H1 (cell line): ENCODE results near the gene GLDC. TPM values are rescaled to one million over a fixed set of nuclear protein-coding genes. Genes with fewer than 3 reads are reported as not detected.

Experiments used
- CTCF ChIA-PET: fragments of 300-600 bp; sonication (Branson Sonifier 250); formaldehyde crosslinking; loops from one replicate; lab custom pipeline; 2021; ENCODE audit not compliant: partially characterized antibody; lab: Charles Lee
- POLR2A ChIA-PET: fragments of 300-600 bp; sonication (Branson Sonifier 250); formaldehyde crosslinking; loops from one replicate; lab custom pipeline; 2021; ENCODE audit warnings: inconsistent platforms; ENCODE audit not compliant: partially characterized antibody; lab: Charles Lee
- DNase-seq, 2 experiments: peaks; one replicate each; pipeline versions ENCODE4 v3.0.0 to v3.0.0-alpha.2; 2010 to 2022; ENCODE audit warnings: low spot score in 2 of 2, low read depth in 1 of 2, mixed read lengths in 1 of 2
- FAIRE-seq: peaks from 2 replicates; lab custom pipeline; 2011; peaks lifted over from hg19 to GRCh38; lab: Jason Lieb, UNC
- H2AFZ ChIP-seq: 2 replicates; pipeline ENCODE4 v1.8.1; 2012; ENCODE audit warnings: low read length, inconsistent platforms
- H2AK5ac ChIP-seq: 2 replicates; pipeline ENCODE4 v1.6.1; 2013; ENCODE audit warnings: low read depth, low read length
- H2BK120ac ChIP-seq: replicated peaks from 2 replicates; pipeline ENCODE3; 2013; ENCODE audit warnings: low read depth, low read length, inconsistent platforms
- H2BK12ac ChIP-seq: 2 replicates; pipeline ENCODE4 v1.6.1; 2013; ENCODE audit warnings: low read depth, low read length
- H2BK15ac ChIP-seq: 2 replicates; pipeline ENCODE4 v1.6.1; 2013; ENCODE audit warnings: low read length
- H2BK20ac ChIP-seq: 2 replicates; pipeline ENCODE4 v1.6.1; 2013; ENCODE audit warnings: low read length
- H2BK5ac ChIP-seq: 2 replicates; pipeline ENCODE4 v1.6.1; 2013; ENCODE audit warnings: low read depth, low read length
- H3K14ac ChIP-seq: 2 replicates; pipeline ENCODE4 v1.6.1; 2013; ENCODE audit warnings: inconsistent platforms; ENCODE audit not compliant: insufficient read length
- H3K18ac ChIP-seq: 2 replicates; pipeline ENCODE4 v1.6.1; 2013; ENCODE audit warnings: low read length; ENCODE audit errors: extremely low read depth
- H3K23ac ChIP-seq: 2 replicates; pipeline ENCODE4 v1.6.1; 2013; ENCODE audit warnings: inconsistent platforms; ENCODE audit not compliant: insufficient read length
- H3K23me2 ChIP-seq: 2 replicates; pipeline ENCODE4 v1.6.1; 2013; ENCODE audit warnings: low read depth, low read length
- H3K27ac ChIP-seq: 2 replicates; pipeline ENCODE4 v1.6.1; 2011; ENCODE audit warnings: low read depth, low read length, inconsistent platforms
- H3K27me3 ChIP-seq, 4 experiments: replicated peaks in 1 of 4; 1 replicate in 1 of 4; 2 replicates in 3 of 4; pipeline versions ENCODE4 v1.6.1 to v1.8.1; 2011 to 2013; ENCODE audit warnings: low read length in 3 of 4, mild to moderate bottlenecking in 3 of 4, inconsistent platforms in 2 of 4, mixed read lengths in 2 of 4, moderate library complexity in 1 of 4; ENCODE audit not compliant: control insufficient read depth in 3 of 4, insufficient read depth in 3 of 4; ENCODE audit errors: extremely low read depth in 1 of 4
- H3K36me3 ChIP-seq, 4 experiments: 2 replicates each; pipeline versions ENCODE4 v1.6.1 to v1.8.1; 2011 to 2013; ENCODE audit warnings: mild to moderate bottlenecking in 4 of 4, low read length in 3 of 4, moderate library complexity in 2 of 4, control low read depth in 1 of 4, inconsistent platforms in 1 of 4; ENCODE audit not compliant: insufficient read depth in 4 of 4, control insufficient read depth in 2 of 4
- H3K4ac ChIP-seq: replicated peaks from 2 replicates; pipeline ENCODE3; 2013; ENCODE audit warnings: low read length, low read depth, mixed read lengths, inconsistent platforms; ENCODE audit not compliant: insufficient read length
- H3K4me1 ChIP-seq, 4 experiments: replicated peaks in 1 of 4; 1 replicate in 1 of 4; 2 replicates in 3 of 4; pipeline versions ENCODE4 v1.6.1 to v1.8.1; 2011 to 2013; ENCODE audit warnings: low read length in 3 of 4, inconsistent platforms in 2 of 4, mixed read lengths in 1 of 4; ENCODE audit not compliant: insufficient read depth in 4 of 4, control insufficient read depth in 3 of 4
- H3K4me2 ChIP-seq, 2 experiments: 2 replicates each; pipeline versions ENCODE4 v1.6.1 to v1.8.1; 2011 to 2013; ENCODE audit warnings: low read depth in 2 of 2, low read length in 2 of 2, control low read depth in 1 of 2, inconsistent platforms in 1 of 2, mild to moderate bottlenecking in 1 of 2; ENCODE audit not compliant: insufficient read depth in 1 of 2
- H3K4me3 ChIP-seq, 4 experiments: fragments of 200-600, 300-600 bp in 1 of 4; sonication (generic), shearing (Covaris generic), sonication (Bioruptor Twin) in 1 of 4; 2 replicates each; pipeline versions ENCODE4 v1.5.1 to v1.8.1; 2011 to 2016; ENCODE audit warnings: low read length in 4 of 4, low read depth in 3 of 4, control low read depth in 2 of 4, inconsistent platforms in 2 of 4, mild to moderate bottlenecking in 2 of 4, mixed read lengths in 1 of 4, moderate library complexity in 1 of 4; ENCODE audit not compliant: insufficient read depth in 2 of 4; ENCODE audit errors: extremely low read depth in 1 of 4
- H3K56ac ChIP-seq: replicated peaks from 2 replicates; pipeline ENCODE3; 2013; ENCODE audit warnings: low read depth, mild to moderate bottlenecking, mixed read lengths, low read length, inconsistent platforms; ENCODE audit not compliant: insufficient read length
- H3K79me1 ChIP-seq: 2 replicates; pipeline ENCODE4 v1.6.1; 2013; ENCODE audit warnings: low read depth, low read length, control low read depth
- H3K79me2 ChIP-seq, 2 experiments: 2 replicates each; pipeline versions ENCODE4 v1.6.1 to v1.8.1; 2012 to 2013; ENCODE audit warnings: low read length in 2 of 2, mild to moderate bottlenecking in 2 of 2, inconsistent platforms in 1 of 2; ENCODE audit not compliant: insufficient read depth in 2 of 2, control insufficient read depth in 1 of 2
- H3K9ac ChIP-seq, 4 experiments: replicated peaks in 1 of 4; 1 replicate in 1 of 4; 2 replicates in 3 of 4; pipeline versions ENCODE4 v1.6.1 to v1.8.1; 2011 to 2013; ENCODE audit warnings: low read depth in 3 of 4, low read length in 3 of 4, control low read depth in 2 of 4, mild to moderate bottlenecking in 2 of 4, moderate library complexity in 2 of 4, inconsistent platforms in 1 of 4; ENCODE audit errors: extremely low read depth in 1 of 4
- H3K9me3 ChIP-seq, 2 experiments: 2 replicates each; pipeline versions ENCODE4 v1.6.1 to v1.8.1; 2012 to 2013; ENCODE audit warnings: mild to moderate bottlenecking in 2 of 2, moderate library complexity in 2 of 2, control low read depth in 1 of 2, inconsistent platforms in 1 of 2, low read depth in 1 of 2, low read length in 1 of 2, mixed read lengths in 1 of 2; ENCODE audit not compliant: insufficient read depth in 2 of 2
- H4K20me1 ChIP-seq, 2 experiments: replicated peaks in 1 of 2; 2 replicates each; pipeline versions ENCODE3 to v1.8.1; 2011 to 2013; ENCODE audit warnings: inconsistent platforms in 2 of 2, low read length in 2 of 2, mild to moderate bottlenecking in 1 of 2; ENCODE audit not compliant: insufficient read depth in 2 of 2, control insufficient read depth in 1 of 2
- H4K5ac ChIP-seq: 2 replicates; pipeline ENCODE4 v1.6.1; 2013; ENCODE audit warnings: low read length, low read depth, mixed read lengths, inconsistent platforms; ENCODE audit not compliant: insufficient read length
- H4K8ac ChIP-seq: 2 replicates; pipeline ENCODE4 v1.8.0; 2013; ENCODE audit warnings: mild to moderate bottlenecking, moderate library complexity, low read length, inconsistent platforms; ENCODE audit not compliant: insufficient read depth; ENCODE audit errors: extremely low read depth
- H4K91ac ChIP-seq: replicated peaks from 2 replicates; pipeline ENCODE3; 2013; ENCODE audit warnings: low read length, mixed read lengths, inconsistent platforms; ENCODE audit not compliant: insufficient read length
- ASH2L ChIP-seq: fragments of 200-600, 300-600 bp; sonication (generic); IDR thresholded peaks from one replicate; pipeline ENCODE4 v1.7.1; 2017; ENCODE audit warnings: low read length
- CTBP2 ChIP-seq: IDR thresholded peaks from 2 replicates; pipeline ENCODE4 v1.7.0; 2011; ENCODE audit warnings: borderline replicate concordance, mild to moderate bottlenecking, moderate library complexity, mixed read lengths, low read length; ENCODE audit not compliant: insufficient read depth, insufficient read length
- FOSL1 ChIP-seq: IDR thresholded peaks from 2 replicates; pipeline ENCODE4 v1.6.1; 2011; ENCODE audit warnings: mild to moderate bottlenecking, low read depth, low read length, moderate library complexity; ENCODE audit not compliant: insufficient read depth
- GABPA ChIP-seq: IDR thresholded peaks from 2 replicates; pipeline ENCODE4 v1.6.1; 2011; ENCODE audit warnings: mild to moderate bottlenecking, low read length, moderate library complexity, borderline replicate concordance; ENCODE audit not compliant: insufficient read depth
- MAX ChIP-seq: IDR thresholded peaks from 2 replicates; pipeline ENCODE4 v1.6.1; 2012; ENCODE audit warnings: inconsistent platforms
- NANOG ChIP-seq: IDR thresholded peaks from 2 replicates; pipeline ENCODE4 v1.6.1; 2011; ENCODE audit warnings: low read length, low read depth, mild to moderate bottlenecking, inconsistent platforms; ENCODE audit not compliant: insufficient read depth, poor library complexity, severe bottlenecking
- TAF1 ChIP-seq: IDR thresholded peaks from 2 replicates; pipeline ENCODE4 v1.6.1; 2011; ENCODE audit warnings: mild to moderate bottlenecking, low read depth, low read length
- WGBS, 2 experiments: shearing (Covaris generic) in 1 of 2; methylation state at CpG; one replicate each; pipeline versions ENCODE4 v1.1.6 to v1.1.7; 2013 to 2015; ENCODE audit warnings: low lambda C conversion rate in 2 of 2, mixed read lengths in 2 of 2, inconsistent platforms in 1 of 2, low coverage in 1 of 2, missing lambda C conversion rate in 1 of 2; ENCODE audit not compliant: insufficient replicate concordance in 2 of 2, insufficient coverage in 1 of 2, insufficient read length in 1 of 2; ENCODE audit errors: extremely low coverage in 1 of 2, missing lambda C conversion rate in 1 of 2; 5-methylcytosine and 5-hydroxymethylcytosine counted together
- polyA plus RNA-seq, 7 experiments: library from polyadenylated mRNA; depleted of rRNA in 3 of 7; stranded (reverse) in 5 of 7; unstranded in 2 of 7; fragments of >200 nt in 5 of 7; fragments of 200-250 nt in 2 of 7; gene quantifications; 1 replicate in 5 of 7; 2 replicates in 1 of 7; 4 replicates in 1 of 7; pipeline versions ENCODE4 v1.2.1 to v1.2.3, GENCODE V29; 2011 to 2013; ENCODE audit warnings: missing spikeins in 2 of 7, mixed read lengths in 2 of 7
- total RNA-seq: library from RNA; stranded (reverse); fragmentation: NEBNext Ultra II Directional; extraction: Animal tissue kit (Norgen Biotek cat#: 25700); gene quantifications from 2 replicates; pipeline ENCODE4 v1.2.1, GENCODE V29; 2021

Gene GLDC
- total and polyA plus RNA-seq, 2 of the 8 experiments (the other 6 are each of a cell fraction or from before 2014, with no cell fraction given), result 48.8 to 101 TPM

GRCh38 chr9:6646293-6646636, 736 bp upstream of the GLDC start:
- no peak overlapping the region for H4K5ac ChIP-seq
- no peak overlapping the region for H3K27ac ChIP-seq
- H3K79me2 ChIP-seq, result peaks cover 0 to 52% of the 10 kb centered on the region in 2 experiments; a peak in 3 of 4 replicates
- H3K56ac ChIP-seq, result no peak overlapping the region
- ChIA-PET POLR2A (interaction anchor here (0.6 to 2.9 kb wide), 13 partner anchors 8 to 114 kb away, joined by 3 to 11 read pairs (median 3); no protein-coding TSS in a partner anchor), CTCF (interaction anchor here (0.6 to 1.8 kb wide), 7 partner anchors 12 to 74 kb away, joined by 3 to 9 read pairs (median 3); no protein-coding TSS in a partner anchor)
- H2BK5ac ChIP-seq, result 0 out of 2 replicates have a peak overlapping the region, but pooled peaks have one; percentile 36
- no peak overlapping the region for H3K4ac ChIP-seq
- no peak overlapping the region for H2BK20ac ChIP-seq
- H4K8ac ChIP-seq, result no peak overlapping the region
- H3K4me2 ChIP-seq, result peak overlapping the region; percentile 88 to 100
- no peaks in the 10 kb centered on the region for H3K9me3 ChIP-seq
- peak overlapping the region; percentile 84 to 92 (median 89) for H3K4me3 ChIP-seq
- peaks cover 3 to 12% (median 6%) of the 10 kb centered on the region in 4 experiments; a peak in 6 of 7 replicates for H3K4me1 ChIP-seq
- no peak overlapping the region for H2AFZ ChIP-seq
- H3K27me3 ChIP-seq, result peaks cover 0 to 11% (median 7%) of the 10 kb centered on the region in 4 experiments; a peak in 5 of 7 replicates
- H4K20me1 ChIP-seq, result peaks cover 0 to 4% of the 10 kb centered on the region in 2 experiments
- H3K36me3 ChIP-seq, result no peaks in the 10 kb centered on the region; a peak in 1 of 8 replicates
- H3K23ac ChIP-seq, result no peak overlapping the region
- FAIRE-seq, result no peak
- H2BK120ac ChIP-seq, result no peak overlapping the region
- peaks cover 3% of the 10 kb centered on the region for H3K79me1 ChIP-seq
- 24% methylated on average over 12 of the region's 12 CpGs; no CpG with 5 or more reads in 1 of the 2 experiments for whole genome bisulfite sequencing, 2 experiments
- H3K14ac ChIP-seq, result no peak overlapping the region
- H3K9ac ChIP-seq, result peak overlapping the region in 1 of 4 experiments; percentile 58; a peak in 2 of 7 replicates
- peaks cover 15% of the 10 kb centered on the region for H3K23me2 ChIP-seq
- H2BK15ac ChIP-seq, result no peak overlapping the region
- H2BK12ac ChIP-seq, result no peak overlapping the region
- no peak overlapping the region for H2AK5ac ChIP-seq
- TF ChIP-seq FOSL1, result no peak
- TF ChIP-seq CTBP2, result no peak
- no peak for TF ChIP-seq NANOG
- 0 out of 2 replicates have a peak, but pooled peaks have one; percentile 7 for TF ChIP-seq MAX
- TF ChIP-seq GABPA, result no peak
- TF ChIP-seq TAF1, result no peak
- TF ChIP-seq ASH2L, result peak; percentile 4
- H3K18ac ChIP-seq, result no peak overlapping the region; the same call in 1 of the 2 replicates
- no peak overlapping the region for H4K91ac ChIP-seq
- DNase-seq, result no peak
